Activated T-cell treated with anti-CD3 and anti-CD28 coated beads for 48 hours (primary cell): ENCODE measurements around the gene LSM4.

Source experiments
- DNase-seq: peaks from one replicate; pipeline ENCODE4 v3.0.0-alpha.2; 2020; ENCODE audit warnings: low read depth

Gene LSM4

GRCh38 chr19:18292810-18293641, 29.9 kb downstream of the LSM4 start:
- peak; percentile 65 for DNase-seq

GRCh38 chr19:18292462-18292809, 30.4 kb downstream of the LSM4 start:
- no peak for DNase-seq

- DNase-seq = peak; percentile 91
Measured at GRCh38 chr19:18291590-18292461, 31.1 kb downstream of the LSM4 start.

- no peak for DNase-seq
Measured at GRCh38 chr19:18291019-18291524, 31.8 kb downstream of the LSM4 start.

GRCh38 chr19:18290302-18291018, 32.4 kb downstream of the LSM4 start:
- DNase-seq = peak; percentile 94

- DNase-seq = no peak
Measured at GRCh38 chr19:18289471-18290301, 33.2 kb downstream of the LSM4 start.

GRCh38 chr19:18287836-18288772, 34.8 kb downstream of the LSM4 start:
- DNase-seq = no peak

- no peak for DNase-seq
Measured at GRCh38 chr19:18286973-18287635, 35.8 kb downstream of the LSM4 start.

GRCh38 chr19:18284712-18285360, 38.0 kb downstream of the LSM4 start:
- DNase-seq = peak; percentile 62

GRCh38 chr19:18283338-18283737, 39.5 kb downstream of the LSM4 start:
- no peak for DNase-seq

- no peak for DNase-seq
Measured at GRCh38 chr19:18282788-18283141, 40.1 kb downstream of the LSM4 start.

- DNase-seq = no peak
Measured at GRCh38 chr19:18282021-18282787, 40.7 kb downstream of the LSM4 start.

GRCh38 chr19:18281082-18282020, 41.5 kb downstream of the LSM4 start, which contains the start of gene JUND:
TSS of gene JUND (minus strand) at chr19:18281622. CDS start at chr19:18281484, 138 bp downstream.
- peak; percentile 99 for DNase-seq

- DNase-seq = peak; percentile 73
Measured at GRCh38 chr19:18280247-18281081, 42.4 kb downstream of the LSM4 start.

GRCh38 chr19:18279516-18280246, 43.2 kb downstream of the LSM4 start:
- peak; percentile 90 for DNase-seq

- no peak for DNase-seq
Measured at GRCh38 chr19:18279266-18279515, 43.7 kb downstream of the LSM4 start.
